ENCODE measurements around the gene MAP1S.
"Not testable (repeated sequence)": the region's sequence is repeated elsewhere in the genome, so short reads cannot be mapped to it uniquely, and the experiment has no call there.

The MAP1S gene

GRCh38 chr19:17778968-17779929 lies 60.0 kb downstream of the MAP1S start:
- TF ChIP-seq CTCF (IDR thresholded peaks at IDR 0.05; ENCODE audit: control insufficient read depth, extremely low read depth, insufficient read depth): no peak
- no peak overlapping the region for H3K4me3 ChIP-seq (ENCODE audit: low read depth, low read length)
- no peak for DNase-seq (ENCODE audit: low read depth)

GRCh38 chr19:17780781-17781180 lies 61.5 kb downstream of the MAP1S start:
- no peak overlapping the region for H3K4me3 ChIP-seq (ENCODE audit: low read depth, low read length)
- no peak for TF ChIP-seq CTCF (IDR thresholded peaks at IDR 0.05; ENCODE audit: control insufficient read depth, extremely low read depth, insufficient read depth)
- no peak for DNase-seq (ENCODE audit: low read depth)

GRCh38 chr19:17783721-17784120 lies 64.4 kb downstream of the MAP1S start:
- not testable (repeated sequence) for DNase-seq (ENCODE audit: low read depth)

More at GRCh38 chr19:17783721-17784120, 64.4 kb downstream of the MAP1S start:
- H3K4me3 ChIP-seq (ENCODE audit: low read depth, low read length): not testable (repeated sequence)
